Activated naive CD4-positive, alpha-beta T cell treated with Interleukin-2 at 50 U/mL for 16 hours (primary cell): Measurements from ENCODE around the gene RRAD.
A peak's percentile ranks its signal among the peaks of the same experiment; 100 is the strongest.

Source experiments
- DNase-seq: peaks from one replicate; pipeline ENCODE4 v3.0.0-alpha.2; 2020

Gene RRAD

GRCh38 chr16:66872943-66873684 is 52.2 kb downstream of the RRAD start:
- DNase-seq, result peak; percentile 89

- no peak for DNase-seq
Measured at GRCh38 chr16:66872559-66872942, 52.8 kb downstream of the RRAD start.

DNA sequence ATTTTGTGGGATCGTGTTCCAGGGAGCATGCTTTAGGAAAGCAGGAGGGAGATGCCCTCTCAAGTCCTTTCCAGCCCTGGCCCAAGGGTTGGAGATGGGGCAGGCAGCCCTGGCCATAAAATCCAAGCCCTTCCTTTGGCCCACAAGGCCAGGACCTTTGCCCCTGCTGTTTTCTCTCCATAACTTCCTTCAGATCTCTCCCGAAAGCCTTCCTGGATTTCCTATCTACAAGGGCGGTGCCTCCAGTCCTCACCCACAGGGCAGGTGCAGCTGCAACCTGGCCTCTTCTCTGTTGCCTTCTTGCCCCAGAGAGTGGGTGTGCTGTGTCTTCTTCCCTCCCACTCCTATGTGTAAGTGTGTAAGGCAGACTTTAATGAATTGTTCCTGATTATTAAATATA is 53.5 kb downstream of the RRAD start:
- no peak for DNase-seq
